Choroid plexus epithelial cell (primary cell): Measurements from ENCODE around the gene ARL6.

Experiments
- DNase-seq: peaks from one replicate; pipeline ENCODE4 v3.0.0-alpha.2; 2010; ENCODE audit warnings: low read depth
- H3K4me3 ChIP-seq: 2 replicates; pipeline ENCODE4 v1.5.1; 2011; ENCODE audit warnings: low read depth, mild to moderate bottlenecking, control low read depth, low read length, moderate library complexity
- TF ChIP-seq, protein P1 (sequence below): conservative IDR thresholded peaks from 2 replicates; pipeline ENCODE4 v1.5.1; 2011; ENCODE audit warnings: low read depth, mild to moderate bottlenecking, control low read depth, inconsistent platforms, low read length, moderate library complexity

Gene ARL6, protein sequence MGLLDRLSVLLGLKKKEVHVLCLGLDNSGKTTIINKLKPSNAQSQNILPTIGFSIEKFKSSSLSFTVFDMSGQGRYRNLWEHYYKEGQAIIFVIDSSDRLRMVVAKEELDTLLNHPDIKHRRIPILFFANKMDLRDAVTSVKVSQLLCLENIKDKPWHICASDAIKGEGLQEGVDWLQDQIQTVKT

DNA sequence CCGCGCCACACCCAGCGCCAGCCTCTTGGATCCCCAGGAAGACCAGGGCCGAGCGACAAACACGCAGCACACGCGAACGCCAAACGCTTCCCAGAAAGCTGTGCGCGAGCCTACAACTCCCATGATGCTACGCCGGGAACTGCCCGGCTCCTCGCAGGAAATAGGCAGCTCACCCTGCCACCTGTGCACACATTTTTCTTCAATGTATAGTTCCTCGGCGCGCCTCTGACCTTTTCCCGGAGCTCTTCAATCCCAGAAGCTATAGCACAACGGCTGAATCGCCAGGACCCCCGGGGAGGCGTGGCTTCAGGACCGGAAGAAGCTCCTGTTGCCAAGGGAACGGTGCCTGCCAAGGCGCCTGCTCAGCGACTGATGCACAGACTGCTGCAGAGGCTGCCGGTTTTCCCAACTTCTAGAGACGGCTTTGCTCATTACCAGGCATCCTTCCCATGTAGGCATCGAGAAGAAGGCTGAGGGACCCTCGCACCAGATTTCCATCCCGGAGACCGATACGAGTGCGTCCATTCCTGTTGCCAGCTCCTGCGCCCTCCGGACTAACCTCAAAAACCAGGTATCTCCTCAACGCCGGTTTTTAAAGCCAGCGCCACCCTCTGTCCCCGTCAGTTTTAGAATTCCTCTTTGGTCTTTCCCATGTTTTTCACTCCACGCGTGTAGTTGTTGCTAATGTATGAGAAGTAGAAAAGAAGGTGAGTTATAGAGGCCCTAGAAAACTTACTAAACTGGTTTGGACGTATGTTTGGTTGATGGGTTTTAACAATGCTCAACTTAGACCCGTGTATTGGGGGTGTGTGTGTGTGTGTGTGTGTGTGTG, at the start of gene ARL6:
Gene ARL6, plus strand, starts transcription at position 352 of the 832 bp plus-strand sequence. CDS start 3,350 bp downstream, outside the sequence.
- H3K4me3 ChIP-seq = peak within 1 kb of the TSS; percentile 86
- TF ChIP-seq, protein P1, sequence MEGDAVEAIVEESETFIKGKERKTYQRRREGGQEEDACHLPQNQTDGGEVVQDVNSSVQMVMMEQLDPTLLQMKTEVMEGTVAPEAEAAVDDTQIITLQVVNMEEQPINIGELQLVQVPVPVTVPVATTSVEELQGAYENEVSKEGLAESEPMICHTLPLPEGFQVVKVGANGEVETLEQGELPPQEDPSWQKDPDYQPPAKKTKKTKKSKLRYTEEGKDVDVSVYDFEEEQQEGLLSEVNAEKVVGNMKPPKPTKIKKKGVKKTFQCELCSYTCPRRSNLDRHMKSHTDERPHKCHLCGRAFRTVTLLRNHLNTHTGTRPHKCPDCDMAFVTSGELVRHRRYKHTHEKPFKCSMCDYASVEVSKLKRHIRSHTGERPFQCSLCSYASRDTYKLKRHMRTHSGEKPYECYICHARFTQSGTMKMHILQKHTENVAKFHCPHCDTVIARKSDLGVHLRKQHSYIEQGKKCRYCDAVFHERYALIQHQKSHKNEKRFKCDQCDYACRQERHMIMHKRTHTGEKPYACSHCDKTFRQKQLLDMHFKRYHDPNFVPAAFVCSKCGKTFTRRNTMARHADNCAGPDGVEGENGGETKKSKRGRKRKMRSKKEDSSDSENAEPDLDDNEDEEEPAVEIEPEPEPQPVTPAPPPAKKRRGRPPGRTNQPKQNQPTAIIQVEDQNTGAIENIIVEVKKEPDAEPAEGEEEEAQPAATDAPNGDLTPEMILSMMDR = peak; percentile 36
- peak; percentile 88 for DNase-seq

DNA sequence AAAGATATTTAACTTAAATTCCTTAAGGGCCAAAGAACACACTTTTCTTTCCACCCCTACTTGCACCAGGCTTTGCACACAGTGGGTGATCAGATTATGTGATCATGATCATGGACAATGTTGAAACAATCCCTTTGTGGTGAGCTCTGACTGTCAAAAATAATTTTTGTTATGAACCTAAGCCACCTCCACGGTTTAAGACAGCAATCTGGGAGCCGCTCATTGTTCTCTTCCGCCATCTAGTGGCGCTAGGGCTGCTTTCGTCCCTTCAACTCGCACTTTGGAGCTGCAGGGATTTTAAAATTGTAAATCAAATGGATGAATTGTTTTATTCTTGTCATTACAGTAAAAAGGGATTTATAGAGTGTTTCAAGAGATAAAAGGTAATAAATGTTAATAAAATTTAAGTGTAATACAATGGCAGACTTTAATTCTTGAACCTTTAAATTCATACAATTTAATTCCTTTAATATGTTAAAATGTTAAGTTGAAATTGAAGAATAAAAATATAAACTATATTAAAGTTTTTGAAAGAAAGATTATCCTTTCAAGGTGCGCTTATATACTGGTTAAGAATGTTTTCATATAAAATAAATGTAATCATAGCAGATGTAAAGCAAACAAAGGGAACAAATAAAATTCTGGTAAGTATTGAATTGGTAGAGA, 45.3 kb upstream of the ARL6 start:
- peak overlapping the region; percentile 8 for H3K4me3 ChIP-seq
- TF ChIP-seq, protein P1 = peak; percentile 99
- peak; percentile 84 for DNase-seq

DNA sequence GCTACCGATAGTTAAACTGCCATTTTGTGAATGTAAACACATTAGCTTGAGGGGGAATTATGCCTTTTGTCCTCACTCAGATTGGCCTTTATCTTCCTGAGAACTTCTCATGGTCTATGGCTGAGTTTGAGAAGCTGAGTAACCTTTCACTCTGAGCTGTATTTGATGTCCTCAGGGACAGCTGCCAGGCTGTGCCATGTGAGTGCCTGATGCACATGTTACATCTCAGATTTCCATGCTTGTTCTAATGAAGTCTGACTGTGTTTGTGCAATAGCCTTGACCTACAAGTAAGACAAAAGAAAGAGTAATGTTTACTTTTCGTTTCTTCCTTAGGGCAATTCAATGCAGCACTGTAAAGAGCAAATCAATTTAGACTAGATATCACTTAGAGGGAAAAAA, 44.1 kb upstream of the ARL6 start:
- TF ChIP-seq, protein P1 = no peak
- no peak for DNase-seq
- no peak overlapping the region for H3K4me3 ChIP-seq

DNA sequence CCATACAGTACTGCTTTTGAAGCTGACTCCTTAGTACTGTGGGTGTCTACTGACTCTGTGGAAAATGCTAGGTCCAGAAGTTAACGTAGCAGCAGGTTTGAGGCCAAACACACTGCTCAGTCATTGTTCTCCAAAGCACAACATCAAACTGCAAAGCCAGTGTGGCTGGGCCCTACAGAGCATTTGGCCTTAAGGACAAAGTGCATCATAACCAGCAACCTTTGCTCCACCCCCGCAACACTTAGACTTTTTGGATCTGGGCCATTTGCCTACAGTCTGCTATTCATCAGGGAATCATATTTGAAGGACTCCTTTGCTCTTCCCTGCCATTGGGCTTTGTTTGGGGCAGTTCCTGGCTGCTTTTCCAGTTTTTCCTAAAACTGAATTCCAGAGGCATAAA, 43.1 kb upstream of the ARL6 start:
- DNase-seq = no peak

DNA sequence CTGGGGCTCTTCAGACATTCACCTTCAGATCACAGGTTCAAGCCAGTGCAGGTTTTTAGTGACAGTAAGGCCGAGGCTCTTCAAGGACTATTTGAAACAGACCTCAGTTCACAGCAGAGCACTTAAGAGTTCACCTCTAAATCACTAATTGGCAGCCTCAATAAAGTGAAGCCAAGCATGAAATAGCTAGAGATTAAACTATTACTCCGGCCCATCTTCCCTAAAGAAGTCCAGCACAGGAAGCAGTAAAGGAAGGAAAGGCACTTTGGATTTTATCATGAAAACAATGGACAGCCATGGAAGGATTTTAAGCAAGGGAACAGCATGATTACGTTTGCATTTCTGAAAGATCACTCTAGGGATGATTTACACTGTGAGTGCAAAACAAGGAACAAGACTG, 27.6 kb upstream of the ARL6 start:
- TF ChIP-seq, protein P1 = no peak
- DNase-seq = no peak
- no peak overlapping the region for H3K4me3 ChIP-seq

More for the DNA sequence above, 43.1 kb upstream of the ARL6 start:
- TF ChIP-seq, protein P1 = no peak
- no peak overlapping the region for H3K4me3 ChIP-seq

DNA sequence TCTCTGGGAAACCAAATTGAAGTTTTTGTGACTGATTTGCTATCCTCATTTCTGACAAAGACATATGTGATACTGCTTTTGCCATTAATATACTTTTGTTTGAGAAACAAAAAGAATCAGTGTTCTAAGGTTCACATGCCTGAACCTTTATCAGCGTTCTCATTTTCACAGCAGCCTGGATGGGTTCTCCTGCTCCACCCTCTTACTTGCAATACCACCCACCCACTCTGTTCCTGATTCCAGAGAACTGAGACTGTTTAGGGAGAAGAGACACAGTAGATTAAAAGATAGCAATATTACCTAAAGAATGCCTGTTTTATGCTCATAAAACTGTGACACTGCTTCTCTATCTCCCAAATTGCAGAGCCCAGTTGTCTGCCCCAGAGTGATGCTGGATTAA, 25.8 kb upstream of the ARL6 start:
- TF ChIP-seq, protein P1 = no peak
- no peak for DNase-seq
- no peak overlapping the region for H3K4me3 ChIP-seq
